GM18511 (cell line): ENCODE results near the gene KLRC3.
"Not testable (repeated sequence)": the region's sequence is repeated elsewhere in the genome, so short reads cannot be mapped to it uniquely, and the experiment has no call there.

Experiments used
- ATAC-seq: cut with Tn5 transposase; IDR thresholded peaks from one replicate; pipeline ENCODE4 v1.9.1; 2021; ENCODE audit warnings: mild to moderate bottlenecking, moderate library complexity; ENCODE audit not compliant: unreplicated experiment

Gene KLRC3

GRCh38 chr12:10420334-10420733 is at the start of gene KLRC3:
TSS of gene KLRC3 (minus strand) at chr12:10420595. CDS start at chr12:10420550, 45 bp downstream.
- not testable (repeated sequence) for ATAC-seq

DNA sequence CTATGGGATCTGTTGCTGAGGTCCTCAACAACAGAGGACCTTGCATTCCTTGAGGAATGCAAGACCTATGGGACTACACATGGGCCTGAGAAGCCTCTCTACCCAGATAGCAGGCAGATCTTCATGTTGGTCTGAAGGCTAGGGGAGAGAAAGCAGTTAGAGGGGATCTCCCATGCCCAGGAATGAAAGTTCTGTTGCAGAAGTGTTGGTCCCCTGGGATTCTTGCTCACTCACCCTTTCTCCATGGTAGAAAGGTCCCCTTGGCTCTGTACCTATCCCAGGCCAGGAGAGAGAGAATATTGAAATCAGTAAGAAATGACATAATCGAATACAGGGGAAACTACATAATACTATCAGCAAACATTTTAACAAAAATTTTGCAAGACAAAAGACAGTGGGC is 49.3 kb upstream of the KLRC3 start:
- no peak for ATAC-seq

- ATAC-seq, result no peak
Observed at GRCh38 chr12:10466311-10466710, 45.9 kb upstream of the KLRC3 start.

DNA sequence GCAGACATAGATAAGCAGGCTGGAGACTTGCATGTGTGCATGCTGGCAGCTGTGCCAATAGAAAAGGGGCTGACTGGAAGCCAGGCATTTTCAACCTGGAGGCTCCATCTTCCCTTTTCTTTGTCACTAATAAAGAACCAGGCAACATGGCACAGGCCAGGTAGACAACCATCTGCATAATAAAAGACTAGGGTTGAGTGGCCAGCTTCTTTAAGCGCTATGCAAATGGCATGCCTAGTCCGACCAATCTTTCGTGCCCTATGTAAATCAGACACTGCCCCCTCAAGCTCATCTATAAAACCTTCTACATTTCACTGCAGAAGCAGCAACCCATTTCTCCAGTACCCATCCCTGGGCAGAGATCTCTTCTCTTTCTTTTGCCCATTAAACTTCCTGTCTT is 37.4 kb upstream of the KLRC3 start:
- ATAC-seq, result no peak

GRCh38 chr12:10456856-10457255 is 36.5 kb upstream of the KLRC3 start:
- ATAC-seq, result no peak

GRCh38 chr12:10455766-10456165 is 35.4 kb upstream of the KLRC3 start:
- no peak for ATAC-seq

DNA sequence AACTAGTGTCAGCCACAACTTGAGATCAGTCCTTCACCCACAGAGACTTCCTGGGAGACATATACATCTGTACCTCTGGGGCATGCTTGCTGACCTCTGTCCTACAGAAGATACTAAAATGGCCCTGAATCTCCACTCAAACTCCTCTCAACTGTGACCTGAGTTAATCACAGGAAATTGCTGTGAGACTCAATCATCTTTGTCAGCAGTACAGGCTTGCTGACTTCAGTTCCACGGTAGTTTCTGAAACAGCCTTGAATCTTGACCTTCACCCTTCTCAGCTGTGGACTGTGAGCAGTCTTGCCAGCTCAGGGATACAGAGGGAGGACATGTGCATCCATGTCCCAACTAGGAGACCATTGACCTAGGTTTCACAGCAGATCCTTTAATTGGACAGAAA is 34.1 kb upstream of the KLRC3 start:
- ATAC-seq, result no peak

GRCh38 chr12:10453156-10453555 is 32.8 kb upstream of the KLRC3 start, which contains the start of gene KLRC1:
TSS of gene KLRC1 (minus strand) at chr12:10453377. CDS start at chr12:10451156, 2,221 bp downstream.
- ATAC-seq, result no peak

GRCh38 chr12:10448236-10448635 is 27.8 kb upstream of the KLRC3 start:
- no peak for ATAC-seq

GRCh38 chr12:10446052-10446451 is 25.7 kb upstream of the KLRC3 start:
- not testable (repeated sequence) for ATAC-seq

GRCh38 chr12:10441144-10441543 is 20.7 kb upstream of the KLRC3 start:
- not testable (repeated sequence) for ATAC-seq

- ATAC-seq, result not testable (repeated sequence)
Observed at GRCh38 chr12:10439608-10440274, 19.3 kb upstream of the KLRC3 start.

- ATAC-seq, result not testable (repeated sequence)
Observed at GRCh38 chr12:10437601-10438000, 17.2 kb upstream of the KLRC3 start.

DNA sequence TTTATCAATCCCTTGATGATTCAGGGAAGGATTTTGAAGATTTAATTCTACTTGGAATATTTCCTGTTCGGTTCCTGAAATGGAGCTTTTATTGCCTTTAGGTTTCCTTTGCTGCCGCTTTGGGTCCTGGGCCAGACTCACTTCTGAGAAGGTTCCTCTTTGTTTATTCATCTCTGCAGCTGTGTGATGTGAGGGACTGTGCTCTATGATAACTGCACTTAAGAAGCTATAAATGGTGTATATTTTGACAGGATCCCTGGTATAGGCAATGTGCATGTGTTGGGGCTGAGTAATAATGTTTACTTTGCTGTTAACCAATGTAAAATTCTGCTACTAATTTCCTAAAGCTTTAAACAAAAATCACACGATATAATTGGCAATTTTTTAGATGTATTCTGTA is 15.4 kb upstream of the KLRC3 start, which contains the start of gene KLRC2:
Gene KLRC2, minus strand, starts transcription at position 195 of the 400 bp plus-strand sequence. Its CDS starts 24 bp downstream, at position 171.
- not testable (repeated sequence) for ATAC-seq

GRCh38 chr12:10430623-10431022 is 10.2 kb upstream of the KLRC3 start:
- not testable (repeated sequence) for ATAC-seq

DNA sequence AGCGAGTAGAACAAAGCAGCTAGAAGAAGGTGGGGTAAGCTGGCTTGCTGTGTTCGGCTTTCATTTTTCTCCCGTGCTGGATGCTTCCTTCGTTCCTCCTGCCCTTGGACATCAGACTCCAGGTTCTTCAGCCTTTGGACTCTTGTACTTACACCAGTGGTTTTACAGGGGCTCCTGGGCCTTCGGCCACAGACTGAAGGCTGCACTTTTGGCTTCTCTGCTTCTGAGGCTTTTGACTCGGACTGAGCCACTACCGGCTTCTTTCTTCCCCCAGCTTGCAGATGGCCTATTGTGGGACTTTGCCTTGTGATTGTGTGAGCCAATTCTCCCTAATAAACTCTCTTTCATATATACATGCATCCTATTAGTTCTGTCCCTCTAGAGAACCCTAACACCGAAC is 5.5 kb upstream of the KLRC3 start:
- ATAC-seq, result not testable (repeated sequence)

GRCh38 chr12:10424260-10424899 is 4.0 kb upstream of the KLRC3 start:
- not testable (repeated sequence) for ATAC-seq

DNA sequence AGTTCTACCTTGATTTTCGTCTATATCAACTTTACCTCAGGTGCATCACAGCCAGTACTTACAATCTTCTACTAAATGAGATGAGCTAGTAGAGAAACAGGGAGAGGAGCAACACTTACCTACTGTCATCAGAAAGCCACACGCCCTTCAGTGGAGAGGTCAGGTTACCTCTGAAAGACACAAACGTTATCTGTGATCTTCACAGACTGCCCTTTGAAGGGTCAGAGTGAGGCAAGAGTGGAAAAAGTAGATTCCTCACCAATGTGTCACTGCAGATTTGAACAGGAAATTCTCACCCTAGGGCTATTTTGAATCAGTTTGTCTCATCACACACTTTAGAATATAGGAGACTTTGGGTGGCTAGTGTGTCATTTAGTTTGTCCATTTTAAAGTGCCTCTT is 1.8 kb upstream of the KLRC3 start:
- not testable (repeated sequence) for ATAC-seq

GRCh38 chr12:10409392-10409791 is 11.0 kb downstream of the KLRC3 start, which contains the start of gene KLRC4:
TSS of gene KLRC4 (minus strand) at chr12:10409757. CDS start at chr12:10409575, 182 bp downstream.
- no peak for ATAC-seq

DNA sequence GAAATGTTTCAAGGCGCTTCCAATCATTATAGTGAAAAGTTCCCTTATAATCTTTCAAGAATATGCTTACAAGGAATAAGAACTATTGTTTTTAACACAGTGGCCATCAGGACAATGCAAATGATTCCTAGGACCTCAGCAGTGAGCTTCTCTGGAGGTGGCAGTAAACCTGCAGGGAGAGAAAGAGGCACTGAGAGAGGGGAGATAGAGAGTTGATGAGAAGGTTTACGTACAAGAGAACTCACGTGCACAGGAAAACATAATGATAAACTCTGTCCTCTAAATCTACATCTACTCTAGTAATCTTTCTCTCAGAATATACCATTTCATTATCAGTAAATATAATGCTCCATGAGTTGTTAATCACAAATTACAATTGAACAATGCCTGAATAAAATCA is 11.6 kb downstream of the KLRC3 start:
- no peak for ATAC-seq

DNA sequence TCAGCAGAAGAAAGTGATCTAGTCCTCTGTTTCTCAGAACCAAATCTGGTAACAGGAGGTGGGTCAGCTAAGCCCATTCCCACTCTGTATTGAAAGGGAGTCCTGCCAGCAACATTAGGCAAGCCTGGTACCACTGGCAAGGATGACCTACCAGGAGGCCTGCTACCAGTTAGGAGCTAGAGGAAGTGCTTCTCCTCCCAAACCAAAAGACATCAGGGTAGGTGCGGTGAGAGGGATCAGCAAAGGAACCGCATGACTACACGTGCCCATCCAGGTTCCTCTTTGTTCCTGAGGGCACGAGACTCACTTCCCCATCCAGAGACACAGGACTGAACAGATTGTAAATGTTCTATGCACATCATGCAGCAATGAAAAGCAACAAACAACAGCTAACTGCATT is 13.7 kb downstream of the KLRC3 start:
- no peak for ATAC-seq

DNA sequence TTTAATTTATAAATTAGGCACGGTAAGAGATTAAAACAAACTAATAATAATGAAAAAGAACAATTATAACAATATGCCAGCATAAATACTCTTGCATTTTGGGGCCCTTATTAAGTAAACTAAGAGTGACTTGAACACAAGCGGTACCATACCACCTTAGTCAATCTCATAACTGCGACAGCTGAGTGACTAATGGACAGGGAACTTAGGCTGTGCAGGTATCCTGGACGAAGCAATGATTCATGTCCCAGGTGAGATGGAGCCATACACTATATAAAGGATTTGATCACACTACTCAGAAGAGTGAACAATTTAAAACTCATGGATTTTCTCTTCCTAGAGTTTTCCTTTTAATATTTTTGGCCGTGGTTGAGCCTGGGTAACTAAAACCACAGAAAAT is 15.1 kb downstream of the KLRC3 start:
- no peak for ATAC-seq
